ENCODE results near the gene NR2F1.

DNA sequence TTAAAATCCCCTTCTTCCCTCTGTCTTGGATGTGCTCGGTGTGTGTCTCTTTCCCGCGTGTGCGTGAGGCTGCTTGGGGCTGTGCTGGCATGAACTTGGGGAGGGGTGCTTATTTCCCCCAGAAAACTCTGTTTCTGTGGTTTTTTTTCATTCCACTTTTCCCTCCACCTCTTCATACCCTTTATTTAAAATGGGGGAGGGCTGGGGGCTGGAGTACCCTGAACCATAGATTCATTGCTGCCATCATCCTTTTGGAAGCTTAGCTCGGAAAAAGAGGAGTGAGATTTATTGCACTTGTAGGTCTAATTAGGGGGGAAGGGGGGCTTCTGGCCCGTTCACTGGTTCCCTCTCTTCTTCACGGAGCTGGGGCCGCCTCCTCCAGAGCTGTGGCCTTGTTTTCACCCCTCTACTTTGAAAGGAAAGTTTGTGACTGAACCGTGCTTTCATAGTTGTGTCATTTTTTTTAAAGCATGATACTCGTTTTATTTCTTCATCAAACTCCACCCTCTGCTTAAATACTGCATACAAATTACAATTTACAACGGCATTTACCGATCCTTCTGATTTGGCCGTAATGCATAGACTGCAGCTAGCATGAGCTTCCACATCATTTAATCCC lies 2.9 kb downstream of the NR2F1 start:
- no peak for TF ChIP-seq CTCF (conservative IDR thresholded peaks at IDR 0.05; ENCODE audit: low read depth, low read length)
- no peak for TF ChIP-seq EZH2 (IDR thresholded peaks at IDR 0.05; ENCODE audit: low read length, unreplicated experiment)
